Spleen (tissue), 11 donors: Measurements from ENCODE around the gene UQCC3. TPM values are rescaled to one million over a fixed set of nuclear protein-coding genes. Genes with fewer than 3 reads are reported as not detected.
A peak's percentile ranks its signal among the peaks of the same experiment; 100 is the strongest.

Experiments used
- DNase-seq: peaks from one replicate; pipeline ENCODE4 v3.0.0-alpha.2; 2020
- H3K27ac ChIP-seq, 8 donors: fragments of 200-600 bp; sonication (generic) in 7 of 8; 1 replicate in 4 of 8; 2 replicates in 4 of 8; pipeline versions ENCODE4 v1.5.0 to v1.8.0; 2016 to 2021; ENCODE audit warnings: inconsistent platforms in 4 of 8, mild to moderate bottlenecking in 4 of 8, moderate library complexity in 1 of 8
- H3K27me3 ChIP-seq, 7 donors: fragments of 200-600 bp; sonication (generic) in 6 of 7; replicated peaks in 1 of 7; 1 replicate in 4 of 7; 2 replicates in 3 of 7; pipeline versions ENCODE4 v1.5.0 to v1.8.0; 2016 to 2021; ENCODE audit warnings: inconsistent platforms in 3 of 7, mild to moderate bottlenecking in 1 of 7
- H3K36me3 ChIP-seq, 6 donors: fragments of 200-600 bp; sonication (generic) in 5 of 6; 1 replicate in 4 of 6; 2 replicates in 2 of 6; pipeline versions ENCODE4 v1.5.0 to v1.8.0; 2016 to 2021; ENCODE audit warnings: inconsistent platforms in 2 of 6
- H3K4me1 ChIP-seq, 6 donors: fragments of 200-600 bp; sonication (generic) in 5 of 6; 1 replicate in 3 of 6; 2 replicates in 3 of 6; pipeline versions ENCODE4 v1.5.0 to v1.8.0; 2016 to 2021; ENCODE audit warnings: inconsistent platforms in 3 of 6
- H3K4me3 ChIP-seq, 8 donors: fragments of 200-600 bp; sonication (generic) in 7 of 8; 1 replicate in 4 of 8; 2 replicates in 4 of 8; pipeline versions ENCODE4 v1.5.0 to v1.8.0; 2016 to 2021; ENCODE audit warnings: inconsistent platforms in 4 of 8, mild to moderate bottlenecking in 4 of 8, moderate library complexity in 2 of 8
- H3K9me3 ChIP-seq, 8 donors: fragments of 200-600 bp; sonication (generic) in 7 of 8; 1 replicate in 4 of 8; 2 replicates in 4 of 8; pipeline versions ENCODE4 v1.5.0 to v1.8.0; 2016 to 2021; ENCODE audit warnings: inconsistent platforms in 4 of 8
- CTCF ChIP-seq, 11 experiments: fragments of 200-600 bp in 7 of 11; fragments of 450-650 bp in 4 of 11; sonication (generic) in 4 of 11; IDR thresholded peaks in 8 of 11; conservative IDR thresholded peaks in 3 of 11; 1 replicate in 7 of 11; 2 replicates in 4 of 11; pipeline versions ENCODE4 v1.4.0 to v1.8.0; 2016 to 2021; ENCODE audit warnings: antibody characterized with exemption in 11 of 11, inconsistent platforms in 4 of 11, mild to moderate bottlenecking in 1 of 11
- POLR2A ChIP-seq, 3 donors: fragments of 450-650 bp; IDR thresholded peaks; one replicate each; pipeline ENCODE4 v1.5.1; 2017; ENCODE audit warnings: antibody characterized with exemption in 3 of 3, mild to moderate bottlenecking in 1 of 3
- POLR2AphosphoS5 ChIP-seq, 3 donors: sonication (generic); formaldehyde crosslinking; IDR thresholded peaks; one replicate each; pipeline ENCODE4 v1.5.1; 2017; ENCODE audit warnings: antibody characterized with exemption in 3 of 3
- whole genome bisulfite sequencing, 5 donors: extraction: QIAGEN DNeasy Blood & Tissue Kit in 3 of 5; methylation state at CpG; one replicate each; pipeline versions ENCODE4 v1.1.5 to v1.1.7; 2013 to 2018; 5-methylcytosine and 5-hydroxymethylcytosine counted together
- intact Hi-C: fragments of 100-400 bp; cut with DNase I; formaldehyde crosslinking; loops from one replicate; pipeline ENCODE4 v1.15.0; 2023; ENCODE audit warnings: low total_unique reads
- polyA plus RNA-seq, 3 donors: library from polyadenylated mRNA; stranded (reverse); fragments of 200-250 nt; gene quantifications; one replicate each; pipeline ENCODE4 v1.2.1, GENCODE V29; 2013
- total RNA-seq, 7 donors: library from RNA; depleted of rRNA in 3 of 7; stranded (reverse); fragments of >200 nt in 3 of 7; fragmentation: NEBNext Ultra II Directional in 4 of 7; extraction: Animal tissue kit (Norgen Biotek cat#: 25700) in 4 of 7; gene quantifications; one replicate each; pipeline versions ENCODE4 v1.1.0 to v1.2.1, GENCODE V29; 2016 to 2021
- donor health status: healthy with polysubstance abuse.
- donor health status: DM: no; HTN: no; CAD: no; lungs with moderate emphysema.
- donor health status: DM: no; HTN: no; CAD: no.
- donor health status: Bipolar disorder and iron deficiency.
- donor health status: healthy.
- donor health status: DM: no; HTN: no; CAD: no.
- donor health status: DM: yes; HTN: yes; CAD: no.

UQCC3 gene
- total and polyA plus RNA-seq, 10 donors, result 4.9 to 23.7 (median 6.2) TPM

GRCh38 chr11:62656796-62657429 is 14.6 kb upstream of the UQCC3 start:
- H3K27me3 ChIP-seq, result no peaks in the 10 kb centered on the region
- TF ChIP-seq POLR2AphosphoS5 (IDR thresholded peaks at IDR 0.05) (no peak), CTCF (IDR thresholded peaks at IDR 0.05 in 8 of 11, conservative IDR thresholded peaks at IDR 0.05 in 3 of 11) (no peak), POLR2A (IDR thresholded peaks at IDR 0.05) (no peak)
- DNase-seq, result no peak
- H3K27ac ChIP-seq, result no peak overlapping the region
- WGBS, 5 donors, result 51 to 69% (median 62%) methylated on average over 5 of the region's 5 CpGs
- no peaks in the 10 kb centered on the region for H3K9me3 ChIP-seq
- no peak overlapping the region for H3K4me3 ChIP-seq
- H3K36me3 ChIP-seq, result peaks cover 0 to 16% (median 4%) of the 10 kb centered on the region in 6 donors
- H3K4me1 ChIP-seq, result peaks cover 5 to 20% (median 12%) of the 10 kb centered on the region in 6 donors
- intact Hi-C loops, result no loop called here

- intact Hi-C loops, result no loop called here
Observed at GRCh38 chr11:62664405-62665074, 6.9 kb upstream of the UQCC3 start.

GRCh38 chr11:62665075-62665598 is 6.3 kb upstream of the UQCC3 start, which contains the start of the genes C11orf98 and CSKMT:
TSS of gene C11orf98 (minus strand) at chr11:62665210. CDS start at chr11:62665169, 41 bp downstream.
TSS of gene CSKMT (plus strand) at chr11:62665312. CDS start at chr11:62665880, 568 bp downstream.
- peak within 1 kb of the TSS; percentile 87 to 96 (median 94) for H3K27ac ChIP-seq
- TF ChIP-seq POLR2AphosphoS5 (IDR thresholded peaks at IDR 0.05), result peak; percentile 99 to 100 (median 100)
- peak; percentile 70 to 95 (median 94) for TF ChIP-seq POLR2A (IDR thresholded peaks at IDR 0.05)
- TF ChIP-seq CTCF (IDR thresholded peaks at IDR 0.05 in 8 of 11, conservative IDR thresholded peaks at IDR 0.05 in 3 of 11), result peak in 3 of 11 experiments; percentile 4 to 25 (median 9)
- no peaks in the 10 kb centered on the region for H3K27me3 ChIP-seq
- DNase-seq, result peak; percentile 98
- intact Hi-C loops, result no loop called here
- no peaks in the 10 kb centered on the region for H3K9me3 ChIP-seq
- WGBS, 5 donors, result 0 to 1% (median 0%) methylated on average over 29 to 47 of the region's 47 CpGs
- H3K4me1 ChIP-seq, result peaks cover 25 to 72% (median 54%) of the 10 kb centered on the region in 6 donors
- peak within 1 kb of the TSS; percentile 73 to 91 (median 82) for H3K4me3 ChIP-seq
- H3K36me3 ChIP-seq, result peaks cover 0 to 47% (median 19%) of the 10 kb centered on the region in 6 donors

More at GRCh38 chr11:62664405-62665074, 6.9 kb upstream of the UQCC3 start:
- DNase-seq, result no peak
- H3K4me1 ChIP-seq, result peaks cover 25 to 66% (median 48%) of the 10 kb centered on the region in 6 donors
- peaks cover 0 to 47% (median 19%) of the 10 kb centered on the region in 6 donors for H3K36me3 ChIP-seq
- H3K27ac ChIP-seq, result peak overlapping the region; percentile 87 to 96 (median 94)
- 2 to 5% (median 2%) methylated on average over 18 to 36 of the region's 36 CpGs for WGBS, 5 donors
- no peaks in the 10 kb centered on the region for H3K27me3 ChIP-seq
- H3K4me3 ChIP-seq, result peak overlapping the region; percentile 73 to 91 (median 82)
- H3K9me3 ChIP-seq, result no peaks in the 10 kb centered on the region
- no peak for TF ChIP-seq POLR2A (IDR thresholded peaks at IDR 0.05)
- TF ChIP-seq POLR2AphosphoS5 (IDR thresholded peaks at IDR 0.05), result no peak
- no peak for TF ChIP-seq CTCF (IDR thresholded peaks at IDR 0.05 in 8 of 11, conservative IDR thresholded peaks at IDR 0.05 in 3 of 11)
